ENCODE measurements around the gene PLPPR4.

- TF ChIP-seq CTCF (IDR thresholded peaks at IDR 0.05) = no peak
- no peak for TF ChIP-seq POLR2A (IDR thresholded peaks at IDR 0.05)
Observed at GRCh38 chr1:99281105-99281504, 16.8 kb downstream of the PLPPR4 start.

All from heart left ventricle (tissue), 13 donors.